Muscle of leg (tissue), 11 donors: ENCODE measurements around the gene TMEM269. TPM values are rescaled to one million over a fixed set of nuclear protein-coding genes. Genes with fewer than 3 reads are reported as not detected.

ENCODE experiments used
- DNase-seq: peaks from one replicate; pipeline ENCODE4 v3.0.0; 2013
- H3K27ac ChIP-seq: one replicate; pipeline ENCODE4 v1.5.1; 2013; ENCODE audit warnings: mild to moderate bottlenecking, low read length, control low read depth
- H3K27me3 ChIP-seq: one replicate; pipeline ENCODE4 v1.6.1; 2013; ENCODE audit warnings: low read length; ENCODE audit not compliant: control insufficient read depth, insufficient read depth
- H3K36me3 ChIP-seq: one replicate; pipeline ENCODE4 v1.6.1; 2013; ENCODE audit warnings: low read length; ENCODE audit not compliant: control insufficient read depth, insufficient read depth
- H3K4me1 ChIP-seq: one replicate; pipeline ENCODE4 v1.6.1; 2013; ENCODE audit warnings: low read length; ENCODE audit not compliant: control insufficient read depth, insufficient read depth
- H3K4me3 ChIP-seq: one replicate; pipeline ENCODE4 v1.5.1; 2013; ENCODE audit warnings: low read length, control low read depth
- H3K9me3 ChIP-seq: replicated peaks from 2 replicates; pipeline ENCODE4 v1.6.1; 2013; ENCODE audit warnings: low read depth, low read length; ENCODE audit not compliant: control insufficient read depth
- WGBS: methylation state at CpG from one replicate; pipeline ENCODE4 v1.1.5; 2013; ENCODE audit warnings: missing lambda C conversion rate; ENCODE audit not compliant: insufficient coverage; 5-methylcytosine and 5-hydroxymethylcytosine counted together
- polyA plus RNA-seq, 8 donors: library from polyadenylated mRNA; unstranded; fragments of 120-200 nt; gene quantifications; one replicate each; pipeline versions ENCODE4 v1.2.1 to v1.2.3, GENCODE V29; 2013; ENCODE audit warnings: inconsistent platforms in 1 of 8, low replicate concordance in 1 of 8; ENCODE audit not compliant: insufficient read length in 8 of 8, insufficient read depth in 1 of 8
- total RNA-seq: library from RNA; stranded (reverse); fragments of 120-200 nt; gene quantifications from one replicate; pipeline ENCODE4 v1.2.4, GENCODE V29; 2013

Gene TMEM269
- total and polyA plus RNA-seq, 9 donors: 0.18 to 1.2 (median 0.80) TPM

DNA sequence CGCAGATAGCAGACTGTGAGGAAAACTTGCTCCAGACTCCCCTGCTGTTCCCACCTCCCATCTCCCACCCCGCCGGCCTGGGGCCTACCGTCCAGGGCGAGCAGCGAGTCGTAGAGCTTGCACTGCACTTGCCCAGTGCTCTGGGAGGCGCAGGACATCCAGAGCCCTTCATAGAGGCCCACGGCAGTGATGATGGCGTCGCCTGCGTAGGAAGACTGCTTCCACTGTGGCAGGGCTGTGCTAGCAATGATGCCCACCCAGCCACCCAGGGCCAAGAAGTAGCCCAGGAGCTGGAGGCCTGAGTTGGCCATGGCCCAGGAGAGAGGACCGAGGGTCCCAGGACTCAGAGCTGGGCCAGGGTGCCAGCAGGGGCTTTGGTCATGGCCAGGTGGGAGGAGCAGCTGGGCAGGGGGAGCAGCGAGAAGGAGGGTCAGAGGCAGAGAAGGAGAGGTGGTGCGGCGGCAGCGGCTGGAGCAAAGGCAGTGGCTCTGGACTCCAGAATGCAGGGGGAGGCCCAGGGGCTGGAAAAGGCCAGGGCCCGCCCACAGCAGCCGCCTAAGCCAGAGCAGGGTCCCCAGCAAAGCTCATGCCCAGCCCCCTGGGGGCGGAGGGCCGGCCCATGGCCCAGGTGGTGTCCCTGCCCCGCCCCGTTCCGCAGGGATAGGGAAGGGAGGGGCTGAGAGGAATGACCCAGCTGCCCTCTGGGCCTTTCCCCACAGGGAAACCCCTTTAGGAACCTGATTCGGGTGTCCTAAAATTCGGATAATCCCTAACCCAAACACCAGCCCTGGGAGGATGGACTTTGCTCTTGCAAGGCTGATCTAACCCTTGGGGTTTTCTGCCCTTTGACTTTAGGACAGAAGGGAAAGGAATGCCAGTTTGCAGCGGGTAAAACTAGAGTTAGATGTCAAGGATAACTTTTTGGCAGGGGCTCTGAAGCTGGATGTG lies 44.8 kb upstream of the TMEM269 start, which contains the start of gene CLDN19:
CLDN19 (minus strand) TSS at position 484 of the 948 bp plus-strand sequence; CDS start at position 311, 173 bp downstream.
- no peak within 1 kb of the TSS for H3K27ac ChIP-seq
- no peaks in the 10 kb centered on the region for H3K9me3 ChIP-seq
- H3K36me3 ChIP-seq: no peaks in the 10 kb centered on the region
- H3K4me1 ChIP-seq: peaks cover 12% of the 10 kb centered on the region
- DNase-seq: no peak
- 43% methylated on average over 19 of the region's 27 CpGs for WGBS
- no peak within 1 kb of the TSS for H3K4me3 ChIP-seq
- no peaks in the 10 kb centered on the region for H3K27me3 ChIP-seq

- 51% methylated on average over 8 of the region's 19 CpGs for whole genome bisulfite sequencing
Measured at GRCh38 chr1:42740851-42741580, 43.8 kb upstream of the TMEM269 start.

DNA sequence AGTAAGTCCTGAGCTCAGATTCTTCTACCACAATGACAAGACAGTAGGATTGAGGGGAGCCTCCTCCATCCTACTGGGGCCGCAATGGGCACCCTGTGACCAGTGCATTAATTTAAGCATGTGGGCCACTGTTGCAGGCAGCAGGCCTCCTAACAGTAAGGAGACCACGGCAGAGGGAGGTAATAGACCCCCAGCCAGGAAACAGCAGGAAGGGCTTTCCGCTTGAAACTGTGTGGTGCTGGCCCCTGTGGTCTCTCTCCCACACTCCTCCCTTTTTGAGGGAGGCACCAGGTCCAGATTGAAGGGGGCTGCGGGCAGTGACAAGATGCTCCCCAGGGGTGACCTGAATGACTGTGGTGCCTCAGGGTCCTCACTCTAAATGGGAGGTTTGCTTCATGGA lies 43.1 kb upstream of the TMEM269 start:
- no peaks in the 10 kb centered on the region for H3K9me3 ChIP-seq
- H3K36me3 ChIP-seq: peaks cover 15% of the 10 kb centered on the region
- H3K27me3 ChIP-seq: no peaks in the 10 kb centered on the region
- 56% methylated on average over 3 of the region's 4 CpGs for WGBS
- no peak for DNase-seq
- H3K4me1 ChIP-seq: peaks cover 12% of the 10 kb centered on the region
- no peak overlapping the region for H3K4me3 ChIP-seq
- no peak overlapping the region for H3K27ac ChIP-seq

More at GRCh38 chr1:42740851-42741580, 43.8 kb upstream of the TMEM269 start:
- peaks cover 12% of the 10 kb centered on the region for H3K4me1 ChIP-seq
- no peaks in the 10 kb centered on the region for H3K9me3 ChIP-seq
- no peak overlapping the region for H3K4me3 ChIP-seq
- peaks cover 8% of the 10 kb centered on the region for H3K36me3 ChIP-seq
- H3K27ac ChIP-seq: no peak overlapping the region
- no peaks in the 10 kb centered on the region for H3K27me3 ChIP-seq
- DNase-seq: no peak

- WGBS: 94% methylated on average over 3 of the region's 8 CpGs
- Histone ChIP-seq H3K36me3 (peaks cover 19% of the 10 kb centered on the region), H3K4me3 (no peak overlapping the region), H3K27me3 (no peaks in the 10 kb centered on the region), H3K9me3 (no peaks in the 10 kb centered on the region), H3K4me1 (peaks cover 12% of the 10 kb centered on the region), H3K27ac (no peak overlapping the region)
- no peak for DNase-seq
Measured at GRCh38 chr1:42742141-42742540, 42.6 kb upstream of the TMEM269 start.

DNA sequence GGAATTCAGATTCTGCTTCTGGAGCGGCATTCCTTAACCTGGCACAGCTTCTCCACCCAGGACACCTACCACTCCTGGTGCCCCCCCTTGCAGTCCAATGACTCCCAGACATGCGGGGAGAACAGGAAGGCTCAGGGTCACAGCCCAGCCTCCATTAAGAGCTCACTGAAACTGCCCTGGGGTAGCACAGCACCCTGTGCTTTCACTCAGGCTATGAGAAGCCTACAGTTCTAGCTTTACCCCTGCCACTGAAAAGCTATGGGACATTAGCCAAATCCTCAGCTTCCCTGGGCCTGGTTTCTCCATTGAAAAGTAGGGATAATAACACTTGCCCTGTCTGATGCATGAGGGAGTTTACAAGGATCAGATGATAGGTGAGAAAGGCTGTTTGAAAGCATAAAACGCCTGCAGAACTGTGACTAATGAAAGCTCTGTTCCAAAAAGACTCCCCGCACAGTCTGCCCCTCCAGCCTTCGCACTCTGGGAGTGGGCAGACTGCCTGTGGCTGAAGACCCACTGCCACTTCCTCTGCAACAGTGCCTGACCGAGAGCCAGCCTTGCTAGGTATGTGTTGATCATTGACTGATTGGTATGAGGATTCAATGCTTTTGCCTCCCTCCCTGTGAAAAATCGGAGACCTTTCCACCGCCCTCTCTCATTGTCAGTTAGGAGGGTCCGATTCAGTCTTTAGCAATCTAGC lies 42.0 kb upstream of the TMEM269 start:
- DNase-seq: no peak
- WGBS: 75% methylated on average over 5 of the region's 9 CpGs

DNA sequence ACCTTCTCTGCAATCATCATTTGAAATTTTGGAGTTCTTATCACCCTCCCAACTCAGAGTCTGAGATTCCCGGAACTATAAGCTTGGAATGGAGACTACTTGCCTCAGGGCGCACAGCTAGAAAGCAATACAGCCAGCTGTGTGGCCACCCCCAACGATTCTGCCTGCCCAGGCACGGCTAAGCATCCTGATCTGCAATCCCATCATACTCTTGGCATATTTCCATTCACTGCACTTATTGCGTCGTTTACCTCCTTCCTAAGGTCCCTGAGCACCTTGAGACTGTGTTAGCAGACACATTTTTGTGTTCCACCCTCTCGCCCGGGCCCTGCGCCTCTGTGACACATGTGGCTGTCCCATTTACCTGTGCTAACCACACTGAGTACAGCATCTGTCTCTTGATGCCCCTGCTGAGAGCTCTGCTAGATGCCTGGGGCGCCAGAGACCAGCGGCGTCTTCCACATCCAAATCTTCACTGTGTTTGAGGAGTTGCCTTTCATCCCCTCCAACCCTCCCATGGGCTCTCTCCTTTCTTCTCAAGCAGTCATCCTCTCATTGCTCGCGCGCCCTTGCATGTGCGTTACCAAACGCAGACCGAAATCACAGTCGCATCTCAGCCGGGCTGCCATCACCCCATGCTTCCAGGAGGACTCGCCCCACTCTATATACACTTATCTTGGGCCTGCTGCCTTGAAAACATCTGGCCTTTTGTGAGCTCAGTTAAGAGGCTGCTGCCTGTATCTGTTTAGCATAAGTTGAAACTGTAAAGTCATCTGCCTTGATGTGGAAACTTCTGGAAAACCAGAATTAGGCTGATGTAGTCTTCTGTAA lies 41.3 kb upstream of the TMEM269 start:
- Histone ChIP-seq H3K36me3 (peaks cover 33% of the 10 kb centered on the region), H3K4me3 (no peak overlapping the region), H3K9me3 (no peaks in the 10 kb centered on the region), H3K4me1 (peaks cover 12% of the 10 kb centered on the region), H3K27ac (no peak overlapping the region), H3K27me3 (no peaks in the 10 kb centered on the region)
- 63% methylated on average over 20 of the region's 21 CpGs for WGBS
- DNase-seq: no peak

More for the DNA sequence above, 42.0 kb upstream of the TMEM269 start:
- Histone ChIP-seq H3K27me3 (no peaks in the 10 kb centered on the region), H3K4me3 (no peak overlapping the region), H3K9me3 (no peaks in the 10 kb centered on the region), H3K27ac (no peak overlapping the region), H3K36me3 (peaks cover 25% of the 10 kb centered on the region), H3K4me1 (peaks cover 12% of the 10 kb centered on the region)

DNA sequence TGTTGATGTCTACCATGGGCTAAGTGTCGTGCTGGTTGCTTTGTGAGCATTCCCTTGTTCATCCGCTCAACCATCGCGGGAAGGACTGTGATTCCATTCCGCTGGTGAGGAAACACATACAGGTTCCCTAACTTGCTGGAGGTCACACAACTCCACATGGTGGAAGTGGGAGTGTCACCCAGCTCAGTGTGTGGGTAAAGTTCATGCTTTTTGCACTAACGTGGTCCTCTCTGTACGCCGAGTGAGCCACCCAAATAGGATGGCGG lies 40.7 kb upstream of the TMEM269 start:
- H3K4me1 ChIP-seq: peaks cover 12% of the 10 kb centered on the region
- no peak overlapping the region for H3K4me3 ChIP-seq
- no peak overlapping the region for H3K27ac ChIP-seq
- whole genome bisulfite sequencing: 87% methylated on average over 8 of the region's 9 CpGs
- H3K36me3 ChIP-seq: peaks cover 38% of the 10 kb centered on the region
- no peaks in the 10 kb centered on the region for H3K9me3 ChIP-seq
- no peaks in the 10 kb centered on the region for H3K27me3 ChIP-seq
- no peak for DNase-seq

- Histone ChIP-seq H3K4me3 (no peak overlapping the region), H3K4me1 (peaks cover 1% of the 10 kb centered on the region), H3K9me3 (no peaks in the 10 kb centered on the region), H3K27ac (no peak overlapping the region), H3K27me3 (no peaks in the 10 kb centered on the region), H3K36me3 (peaks cover 49% of the 10 kb centered on the region)
- no peak for DNase-seq
- 45% methylated on average over 4 of the region's 8 CpGs for WGBS
Measured at GRCh38 chr1:42745851-42746250, 38.9 kb upstream of the TMEM269 start.

DNA sequence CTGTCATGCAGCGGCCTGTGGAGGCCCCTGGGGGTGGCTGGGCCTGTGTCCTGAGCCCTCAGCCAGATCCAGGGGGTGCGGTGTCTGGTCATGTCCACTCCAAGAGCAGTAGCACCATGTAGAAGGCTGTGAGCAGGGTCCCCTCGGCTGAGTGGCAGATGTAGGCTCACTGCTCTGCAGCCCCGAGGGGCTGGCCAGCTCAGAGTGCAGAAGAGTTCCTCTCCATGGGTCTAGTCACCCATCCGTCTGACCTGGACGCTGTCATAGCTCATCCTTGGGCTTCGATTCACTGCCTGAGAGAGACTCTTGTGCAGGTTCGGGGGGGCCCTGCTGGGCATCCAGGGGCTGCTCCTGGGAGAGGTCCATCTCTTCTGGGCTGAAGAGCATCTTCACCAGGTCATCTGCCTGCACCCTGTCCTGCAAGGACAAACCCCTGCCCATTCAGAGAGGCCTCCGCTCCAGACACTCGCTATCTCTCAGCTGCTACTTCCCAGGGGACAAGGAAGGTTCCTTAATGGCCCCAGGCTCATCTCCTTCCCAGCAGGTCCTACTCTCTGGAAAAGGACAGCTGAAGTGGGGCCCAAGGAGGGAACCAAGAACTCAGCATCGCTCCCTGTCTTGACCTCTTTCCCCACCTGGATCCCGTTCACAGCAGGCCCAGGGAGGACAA lies 38.2 kb upstream of the TMEM269 start:
- peaks cover 50% of the 10 kb centered on the region for H3K36me3 ChIP-seq
- WGBS: 84% methylated on average over 10 of the region's 12 CpGs

More for the DNA sequence above, 38.2 kb upstream of the TMEM269 start:
- H3K4me1 ChIP-seq: no peaks in the 10 kb centered on the region
- DNase-seq: no peak
- H3K27ac ChIP-seq: no peak overlapping the region
- no peaks in the 10 kb centered on the region for H3K9me3 ChIP-seq
- no peak overlapping the region for H3K4me3 ChIP-seq
- H3K27me3 ChIP-seq: no peaks in the 10 kb centered on the region
